ENCODE results near the gene HEPN1.

DNA sequence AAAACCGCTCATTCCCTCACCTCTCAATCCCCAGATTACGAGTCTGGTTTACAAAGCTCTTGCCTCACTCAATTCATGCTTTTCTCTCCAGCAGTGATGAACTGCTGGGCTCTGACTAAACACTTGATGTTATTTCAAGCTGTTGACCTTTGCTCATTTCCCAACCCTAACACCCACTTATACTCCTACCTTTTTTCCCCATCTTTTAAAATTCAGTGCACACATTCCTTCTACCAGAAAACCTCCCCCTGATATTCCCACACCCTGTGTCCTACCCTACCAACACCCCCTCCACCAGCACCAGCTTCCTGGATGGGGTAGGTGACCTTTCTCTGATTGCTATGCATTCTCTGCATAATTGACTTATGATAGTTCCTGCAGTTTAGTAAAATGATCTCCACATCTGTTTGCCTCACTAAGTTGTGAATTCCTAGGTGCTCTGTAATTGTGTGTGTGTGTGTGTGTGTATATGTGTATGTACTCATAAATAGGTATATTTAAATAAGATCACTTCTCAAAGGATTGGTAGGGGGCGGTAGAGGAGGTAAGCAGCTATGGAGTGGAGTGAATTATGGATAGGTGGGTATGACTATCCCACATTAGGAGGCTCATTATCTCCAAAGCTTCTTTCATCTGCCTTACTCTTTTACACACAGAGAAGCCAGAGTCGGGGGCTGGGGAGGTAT lies 16.0 kb downstream of the HEPN1 start:
- TF ChIP-seq CTCF (IDR thresholded peaks at IDR 0.05; ENCODE audit: low read depth, low read length) (no peak), POLR2A (IDR thresholded peaks at IDR 0.05; ENCODE audit: extremely low read depth, insufficient read length) (no peak), MAX (IDR thresholded peaks at IDR 0.05; ENCODE audit: low read depth, low read length) (no peak)
